ENCODE data around the gene PLA2G15. TPM values are rescaled to one million over a fixed set of nuclear protein-coding genes. Genes with fewer than 3 reads are reported as not detected.
A peak's percentile ranks its signal among the peaks of the same experiment; 100 is the strongest.

PLA2G15 gene
- polyA plus RNA-seq, 2 of the 4 experiments (the other 2 are of a cell fraction): 4.8 to 8.7 TPM

GRCh38 chr16:68233085-68233834, 11.9 kb upstream of the PLA2G15 start:
- 86% methylated on average over 5 of the region's 5 CpGs for WGBS (ENCODE audit: missing lambda C conversion rate)
- no peak overlapping the region for H3K27ac ChIP-seq
- ATAC-seq (no peak), DNase-seq (ENCODE audit: low read depth in 1 of 2, low spot score in 1 of 2) (no peak), FAIRE-seq (no peak)
- POLR2A ChIA-PET: no interaction called here
- no peak overlapping the region for H3K4me3 ChIP-seq
- no peaks in the 10 kb centered on the region for H3K9me3 ChIP-seq
- H3K4me1 ChIP-seq: peaks cover 15% of the 10 kb centered on the region
- CTCF ChIA-PET: interaction anchor here (0.5 to 1.5 kb wide), 3 partner anchors 157 to 825 kb away, joined by 3 to 4 read pairs (median 3); no protein-coding TSS in a partner anchor
- TF ChIP-seq RFX5 (IDR thresholded peaks at IDR 0.05) (no peak), MAFK (IDR thresholded peaks at IDR 0.05; ENCODE audit: partially characterized antibody) (no peak), PBX3 (IDR thresholded peaks at IDR 0.05) (no peak), NFE2L2 (conservative IDR thresholded peaks at IDR 0.05; ENCODE audit: low read length) (no peak), CEBPB (IDR thresholded peaks at IDR 0.05) (no peak), FOSL2 (IDR thresholded peaks at IDR 0.05) (no peak), FOSL2 (CRISPR knock-in tag; IDR thresholded peaks at IDR 0.05) (no peak), ATOH8 (CRISPR knock-in tag; IDR thresholded peaks at IDR 0.05; ENCODE audit: low read depth) (no peak), GATA3 (IDR thresholded peaks at IDR 0.05; ENCODE audit: borderline replicate concordance) (no peak), HOXB13 (CRISPR knock-in tag; IDR thresholded peaks at IDR 0.05; ENCODE audit: low read depth) (no peak), POLR2A (IDR thresholded peaks at IDR 0.05; ENCODE audit: low read length) (no peak), BHLHE40 (IDR thresholded peaks at IDR 0.05; ENCODE audit: low read depth, low read length) (no peak), JUN (IDR thresholded peaks at IDR 0.05) (no peak), ELK1 (IDR thresholded peaks at IDR 0.05; ENCODE audit: low read depth, low read length) (no peak)
- H3K4me2 ChIP-seq: no peak overlapping the region

- H3K4me2 ChIP-seq: no peak overlapping the region
- TF ChIP-seq MAZ (IDR thresholded peaks at IDR 0.05; ENCODE audit: borderline replicate concordance, low read depth, low read length) (no peak), CEBPB (IDR thresholded peaks at IDR 0.05) (0 out of 4 replicates have a peak, but pooled peaks of 1 of the 2 experiments have one; percentile 34)
- no peak for FAIRE-seq
- 84% methylated on average over 8 of the region's 8 CpGs for WGBS (ENCODE audit: missing lambda C conversion rate)
- ChIA-PET CTCF (interaction anchor here (0.5 to 1.5 kb wide), 3 partner anchors 9 to 242 kb away, joined by 3 to 4 read pairs (median 4); no protein-coding TSS in a partner anchor), POLR2A (no interaction called here)
- no peak overlapping the region for H3K27ac ChIP-seq
- H3K9me3 ChIP-seq: no peaks in the 10 kb centered on the region
- ATAC-seq: no peak
- H3K4me1 ChIP-seq: peaks cover 15% of the 10 kb centered on the region
- H3K4me3 ChIP-seq: no peak overlapping the region
- DNase-seq (ENCODE audit: low read depth in 1 of 2, low spot score in 1 of 2): no peak
Observed at GRCh38 chr16:68233835-68234187, 11.4 kb upstream of the PLA2G15 start.

GRCh38 chr16:68234188-68235107, 10.7 kb upstream of the PLA2G15 start:
- H3K4me1 ChIP-seq: peaks cover 15% of the 10 kb centered on the region
- no peak overlapping the region for H3K4me3 ChIP-seq
- TF ChIP-seq CEBPB (IDR thresholded peaks at IDR 0.05): no peak
- no peak for TF ChIP-seq NR3C1 (IDR thresholded peaks at IDR 0.05)
- POLR2A ChIA-PET: no interaction called here
- CTCF ChIA-PET: interaction anchor here (0.5 to 1.5 kb wide), 5 partner anchors 8 to 1167 kb away, joined by 3 to 4 read pairs (median 4); no protein-coding TSS in a partner anchor
- no peak for DNase-seq (ENCODE audit: low read depth in 1 of 2, low spot score in 1 of 2)
- FAIRE-seq: no peak
- no peaks in the 10 kb centered on the region for H3K9me3 ChIP-seq
- H3K4me2 ChIP-seq: no peak overlapping the region
- 0 out of 6 replicates have a peak overlapping the region, but pooled peaks of 1 of the 2 experiments have one; percentile 6 for H3K27ac ChIP-seq
- 71% methylated on average over 13 of the region's 13 CpGs for WGBS (ENCODE audit: missing lambda C conversion rate)
- ATAC-seq: no peak
